GM20431 (cell line): Measurements from ENCODE around the gene CCDC152.
"Not testable (repeated sequence)": the region's sequence is repeated elsewhere in the genome, so short reads cannot be mapped to it uniquely, and the experiment has no call there.

ENCODE experiments used
- in situ Hi-C: fragments of 300-500 bp; cut with MseI, MboI; formaldehyde crosslinking; loops from one replicate; pipeline ENCODE4 v1.15.0; 2020; ENCODE audit warnings: low sequenced_read_pairs; ENCODE audit not compliant: unreplicated experiment

Gene CCDC152

GRCh38 chr5:42842921-42843641 lies 86.5 kb downstream of the CCDC152 start:
- in situ Hi-C loops, result no loop called here

- in situ Hi-C loops, result no loop called here
Measured at GRCh38 chr5:42843675-42844292, 87.2 kb downstream of the CCDC152 start.

- in situ Hi-C loops, result not testable (repeated sequence)
Measured at GRCh38 chr5:42844408-42844807, 87.8 kb downstream of the CCDC152 start.

GRCh38 chr5:42848545-42848944 lies 91.9 kb downstream of the CCDC152 start:
- in situ Hi-C loops, result no loop called here

GRCh38 chr5:42851481-42851880 lies 94.9 kb downstream of the CCDC152 start:
- in situ Hi-C loops, result no loop called here
